ENCODE results near the gene RNF212.

Gene RNF212

GRCh38 chr4:1084394-1084793, 29.0 kb downstream of the RNF212 start:
- no peak for DNase-seq (ENCODE audit: low read depth)
- TF ChIP-seq, protein P1, sequence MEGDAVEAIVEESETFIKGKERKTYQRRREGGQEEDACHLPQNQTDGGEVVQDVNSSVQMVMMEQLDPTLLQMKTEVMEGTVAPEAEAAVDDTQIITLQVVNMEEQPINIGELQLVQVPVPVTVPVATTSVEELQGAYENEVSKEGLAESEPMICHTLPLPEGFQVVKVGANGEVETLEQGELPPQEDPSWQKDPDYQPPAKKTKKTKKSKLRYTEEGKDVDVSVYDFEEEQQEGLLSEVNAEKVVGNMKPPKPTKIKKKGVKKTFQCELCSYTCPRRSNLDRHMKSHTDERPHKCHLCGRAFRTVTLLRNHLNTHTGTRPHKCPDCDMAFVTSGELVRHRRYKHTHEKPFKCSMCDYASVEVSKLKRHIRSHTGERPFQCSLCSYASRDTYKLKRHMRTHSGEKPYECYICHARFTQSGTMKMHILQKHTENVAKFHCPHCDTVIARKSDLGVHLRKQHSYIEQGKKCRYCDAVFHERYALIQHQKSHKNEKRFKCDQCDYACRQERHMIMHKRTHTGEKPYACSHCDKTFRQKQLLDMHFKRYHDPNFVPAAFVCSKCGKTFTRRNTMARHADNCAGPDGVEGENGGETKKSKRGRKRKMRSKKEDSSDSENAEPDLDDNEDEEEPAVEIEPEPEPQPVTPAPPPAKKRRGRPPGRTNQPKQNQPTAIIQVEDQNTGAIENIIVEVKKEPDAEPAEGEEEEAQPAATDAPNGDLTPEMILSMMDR (conservative IDR thresholded peaks at IDR 0.05; ENCODE audit: low read length): no peak
- H3K4me3 ChIP-seq (ENCODE audit: low read length): no peak overlapping the region

DNA sequence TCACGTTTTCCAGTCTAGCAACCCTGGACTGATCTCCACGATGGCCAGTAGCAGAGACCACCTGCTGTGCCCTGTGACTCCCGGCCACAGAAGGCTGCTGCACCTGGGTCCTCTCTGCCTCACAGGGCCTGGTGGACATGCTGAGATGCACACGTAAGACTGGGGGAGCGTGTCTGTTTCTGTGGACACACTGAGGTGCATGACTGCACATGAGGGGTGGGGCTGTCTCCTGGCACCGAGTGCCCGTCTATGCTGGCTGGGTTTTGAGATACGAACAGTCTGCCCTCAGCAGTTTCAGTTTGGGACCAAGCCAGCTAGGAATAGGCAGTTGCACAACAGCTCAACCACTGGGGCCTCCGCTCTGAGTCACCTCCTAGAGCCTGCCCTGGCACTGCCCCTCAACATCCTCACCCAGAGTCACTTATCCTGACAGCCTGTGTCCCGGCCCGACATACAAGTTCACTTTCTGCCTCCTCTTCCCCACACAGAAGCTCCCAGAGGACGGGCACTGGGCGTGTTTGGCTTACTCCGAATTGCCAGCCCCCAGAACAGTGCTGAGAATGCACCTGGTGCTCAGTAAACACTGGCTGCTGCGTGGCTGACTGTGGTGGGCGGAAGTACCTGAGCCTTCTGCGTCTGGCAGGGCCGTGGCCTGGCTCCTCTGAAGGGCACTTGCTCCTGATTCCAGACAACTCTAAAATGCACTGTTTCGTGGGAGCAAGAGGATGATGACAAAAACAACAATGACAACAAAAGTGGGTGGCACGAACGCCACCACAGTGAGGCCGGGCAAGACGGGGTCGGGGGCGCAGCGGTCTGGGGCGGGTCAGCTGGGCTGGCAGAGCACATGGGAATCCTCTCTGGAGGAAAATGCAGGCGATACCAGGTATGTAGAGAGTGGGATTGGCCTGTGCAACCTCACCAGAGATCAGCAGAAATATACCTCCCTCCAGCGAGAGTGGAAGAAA, 30.9 kb downstream of the RNF212 start:
- TF ChIP-seq, protein P1 (conservative IDR thresholded peaks at IDR 0.05; ENCODE audit: low read length): no peak
- H3K4me3 ChIP-seq (ENCODE audit: low read length): no peak overlapping the region
- DNase-seq (ENCODE audit: low read depth): peak; percentile 85

DNA sequence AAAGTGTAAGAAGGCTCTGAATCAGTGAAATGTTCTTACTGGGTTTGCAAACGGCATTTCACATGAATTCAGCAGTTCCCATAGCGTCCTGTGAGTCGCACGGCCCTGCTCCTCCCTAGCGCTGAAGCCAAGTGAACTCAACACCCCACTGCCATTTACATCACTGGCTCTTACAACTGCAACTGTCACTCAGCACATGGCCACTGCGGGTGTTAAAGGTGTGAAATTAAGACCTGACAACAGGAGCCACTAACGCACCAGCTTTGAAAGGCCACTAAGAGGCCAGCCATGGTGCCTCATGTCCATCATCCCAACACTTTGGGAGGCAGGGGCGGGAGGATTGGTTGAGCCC, 31.7 kb downstream of the RNF212 start:
- TF ChIP-seq, protein P1 (conservative IDR thresholded peaks at IDR 0.05; ENCODE audit: low read length): no peak
- DNase-seq (ENCODE audit: low read depth): peak; percentile 19
- H3K4me3 ChIP-seq (ENCODE audit: low read length): no peak overlapping the region

GRCh38 chr4:1080961-1081688, 32.2 kb downstream of the RNF212 start:
- TF ChIP-seq, protein P1 (conservative IDR thresholded peaks at IDR 0.05; ENCODE audit: low read length): no peak
- DNase-seq (ENCODE audit: low read depth): peak; percentile 21
- H3K4me3 ChIP-seq (ENCODE audit: low read length): no peak overlapping the region

GRCh38 chr4:1080432-1080831, 32.9 kb downstream of the RNF212 start:
- TF ChIP-seq, protein P1 (conservative IDR thresholded peaks at IDR 0.05; ENCODE audit: low read length): no peak
- no peak overlapping the region for H3K4me3 ChIP-seq (ENCODE audit: low read length)
- no peak for DNase-seq (ENCODE audit: low read depth)

DNA sequence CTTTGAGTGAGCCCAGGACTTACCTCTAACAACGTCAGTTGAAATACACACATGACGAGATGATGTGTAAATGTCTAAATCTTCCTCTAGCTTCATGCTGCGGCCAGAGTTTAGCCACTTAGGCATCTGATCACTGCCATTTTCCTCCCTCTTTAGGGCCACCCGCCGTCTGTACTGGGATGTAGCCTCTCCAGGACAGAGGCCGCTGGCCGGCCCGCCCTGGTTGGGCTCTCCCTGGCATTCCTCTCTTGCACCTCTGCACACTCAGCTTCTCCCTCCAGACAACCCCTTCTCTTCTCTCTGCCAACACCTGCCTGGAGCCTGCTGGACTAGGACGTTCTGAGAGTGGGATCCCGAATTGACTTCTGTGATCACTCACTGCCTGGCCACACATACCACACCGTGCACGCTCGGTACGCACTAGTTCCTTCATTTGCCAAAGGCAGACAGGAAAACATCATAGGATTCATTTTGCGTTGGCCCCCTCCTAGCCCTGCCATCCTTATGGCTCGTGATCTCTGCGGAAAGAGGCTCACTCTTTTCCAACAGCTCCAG, 33.6 kb downstream of the RNF212 start:
- DNase-seq (ENCODE audit: low read depth): no peak
- TF ChIP-seq, protein P1 (conservative IDR thresholded peaks at IDR 0.05; ENCODE audit: low read length): no peak
- H3K4me3 ChIP-seq (ENCODE audit: low read length): no peak overlapping the region
